ENCODE results near the gene LMO7.

Gene LMO7

DNA sequence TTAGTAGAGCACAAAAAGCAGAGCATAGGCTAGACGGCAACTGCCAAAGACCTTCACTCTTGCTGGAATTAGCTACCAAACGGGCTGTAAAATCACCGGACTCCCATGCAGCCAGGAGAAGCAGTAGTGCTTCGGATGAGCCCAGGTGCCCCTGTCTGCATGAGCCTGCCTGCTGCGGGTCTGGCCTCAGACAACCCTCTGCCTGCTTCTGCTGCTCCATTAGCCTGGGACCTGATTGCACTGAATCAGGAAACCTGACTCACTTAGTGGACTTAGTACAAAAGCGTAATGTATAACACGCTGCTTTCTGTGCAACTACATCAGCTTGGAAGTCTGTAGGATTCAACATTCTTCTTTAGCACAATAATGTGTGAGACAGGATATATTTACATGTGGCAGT lies 170.0 kb downstream of the LMO7 start:
- no peak for DNase-seq

- no peak for DNase-seq
Observed at GRCh38 chr13:75811361-75811760, 175.2 kb downstream of the LMO7 start.

DNA sequence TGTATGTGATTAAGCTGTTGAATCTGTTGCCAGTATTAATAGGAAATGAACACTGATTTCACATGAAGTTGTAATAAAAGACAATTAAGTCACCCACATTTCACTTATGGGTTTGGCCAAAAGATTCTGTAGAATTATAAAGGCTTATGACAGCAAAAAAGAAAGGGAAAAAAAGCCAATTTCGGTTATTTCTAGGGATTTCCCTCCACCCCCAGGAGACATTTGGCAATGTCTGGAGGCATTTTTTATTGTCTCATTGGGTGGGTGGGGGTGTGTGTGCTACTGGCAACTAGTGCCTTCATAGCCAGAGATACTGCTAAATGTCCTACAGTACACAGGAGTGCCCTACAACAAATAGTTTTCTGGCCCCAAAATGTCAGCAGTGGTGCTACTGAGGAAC lies 175.7 kb downstream of the LMO7 start:
- DNase-seq, result no peak

GRCh38 chr13:75812751-75813181 lies 176.6 kb downstream of the LMO7 start:
- DNase-seq, result no peak

DNA sequence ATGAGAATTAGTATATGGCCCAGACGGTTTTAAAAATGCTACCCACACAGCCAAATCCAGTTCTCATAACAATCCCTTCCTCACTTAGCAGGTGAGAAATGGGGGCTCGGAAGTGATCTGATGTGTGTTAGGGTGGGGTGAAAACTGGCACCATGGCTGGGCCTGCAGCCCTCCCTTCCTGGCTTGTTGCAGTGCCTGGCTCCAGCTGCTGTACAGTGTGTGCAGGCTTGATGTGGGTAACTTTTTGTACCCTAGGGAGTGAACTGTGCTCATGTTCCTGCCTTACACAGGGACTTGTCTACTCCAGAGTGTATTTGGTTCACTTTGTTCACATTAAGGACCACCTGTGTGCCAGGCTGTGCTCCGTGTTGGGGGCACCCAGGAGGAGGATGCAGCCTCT lies 177.2 kb downstream of the LMO7 start:
- DNase-seq, result no peak

- DNase-seq, result no peak
Observed at GRCh38 chr13:75818179-75818967, 182.2 kb downstream of the LMO7 start.

DNA sequence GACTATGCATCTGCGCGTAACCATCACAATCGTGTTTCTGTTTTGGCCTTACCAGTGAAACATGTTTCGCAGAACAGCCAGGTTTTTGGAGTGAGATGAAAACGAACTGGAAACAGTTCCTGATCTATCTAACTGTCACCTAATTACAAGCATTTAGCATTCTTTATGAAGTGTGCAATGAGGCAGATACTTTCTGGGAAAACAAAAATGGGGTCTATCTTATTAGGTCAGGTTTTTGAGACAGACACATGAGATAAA lies 182.8 kb downstream of the LMO7 start:
- no peak for DNase-seq

DNA sequence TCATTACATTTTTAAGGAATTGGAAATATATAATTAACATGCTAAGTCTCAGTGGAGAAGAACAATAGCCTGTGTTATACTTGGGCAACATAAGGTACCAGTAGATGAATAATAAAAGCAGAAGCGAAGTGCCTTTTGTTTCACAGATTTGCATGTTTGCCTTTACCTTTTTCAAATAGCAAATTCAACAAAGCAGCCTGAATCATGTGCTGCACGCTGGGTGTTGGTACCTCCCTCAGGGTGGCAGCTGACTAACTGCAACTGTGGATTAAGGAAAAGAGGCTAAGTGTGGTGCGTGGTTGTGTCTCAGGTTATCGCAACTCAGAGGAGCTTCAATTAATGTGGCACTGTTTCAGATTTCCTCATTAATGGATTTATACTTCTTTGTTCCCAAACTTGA lies 189.0 kb downstream of the LMO7 start:
- no peak for DNase-seq

- DNase-seq, result no peak
Observed at GRCh38 chr13:75825594-75825993, 189.5 kb downstream of the LMO7 start.

DNA sequence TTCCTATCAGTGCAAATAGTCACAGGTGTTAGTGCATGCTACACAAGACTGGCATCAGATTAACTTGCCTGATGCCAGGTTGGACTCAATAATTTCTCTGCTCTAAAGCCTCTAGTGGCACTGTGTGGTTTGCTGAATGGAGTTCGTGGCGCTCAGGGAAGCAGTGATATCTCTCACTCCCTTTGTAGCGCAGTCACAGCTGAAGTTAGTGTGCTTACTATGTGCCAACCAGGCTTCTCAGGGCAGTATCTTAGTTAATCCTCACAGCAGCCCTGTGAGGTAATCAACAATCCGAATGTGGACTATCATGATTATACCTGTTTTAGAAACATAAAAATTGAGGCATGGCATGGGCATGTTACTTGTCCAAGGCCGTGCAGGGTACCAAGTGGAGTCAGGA lies 190.3 kb downstream of the LMO7 start:
- DNase-seq, result no peak

- DNase-seq, result no peak
Observed at GRCh38 chr13:75829830-75830229, 193.7 kb downstream of the LMO7 start.

DNA sequence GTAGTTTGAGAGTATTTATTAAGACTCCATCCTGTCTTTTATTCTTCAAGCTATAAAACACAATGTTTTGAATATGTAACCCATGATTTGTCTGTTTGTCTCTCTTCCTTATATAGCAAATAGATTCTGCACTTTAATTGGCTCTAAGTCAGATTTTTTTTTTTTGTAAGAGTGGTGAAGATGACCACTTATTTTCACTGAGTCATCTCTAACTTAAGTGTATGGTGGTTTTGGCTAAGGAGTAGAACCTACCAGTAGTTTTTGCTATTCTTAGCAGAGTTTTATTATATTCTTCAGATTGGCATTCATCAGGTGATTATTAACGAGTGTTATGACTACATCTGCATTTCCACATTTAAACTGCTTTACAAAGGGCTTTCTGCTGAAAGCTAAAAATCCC lies 194.7 kb downstream of the LMO7 start:
- no peak for DNase-seq

DNA sequence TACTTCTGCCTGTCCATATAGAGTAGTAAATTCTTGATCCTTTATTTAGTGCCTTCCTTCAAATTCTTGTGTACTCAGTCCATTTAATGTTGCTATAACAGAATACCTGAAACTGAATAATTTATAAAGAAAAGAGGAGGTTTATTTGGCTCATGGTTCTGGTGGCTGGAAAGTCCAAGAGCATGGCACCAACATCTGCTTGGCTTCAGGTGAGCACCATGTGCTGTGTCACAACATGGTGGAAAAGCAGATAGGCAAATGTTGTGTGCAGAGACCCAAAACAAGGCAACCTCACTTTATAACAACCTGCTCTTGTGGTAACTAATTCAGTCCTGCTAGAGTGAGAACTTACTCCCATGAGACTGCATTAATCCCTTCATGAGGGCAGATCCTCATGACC lies 195.3 kb downstream of the LMO7 start:
- DNase-seq, result no peak

DNA sequence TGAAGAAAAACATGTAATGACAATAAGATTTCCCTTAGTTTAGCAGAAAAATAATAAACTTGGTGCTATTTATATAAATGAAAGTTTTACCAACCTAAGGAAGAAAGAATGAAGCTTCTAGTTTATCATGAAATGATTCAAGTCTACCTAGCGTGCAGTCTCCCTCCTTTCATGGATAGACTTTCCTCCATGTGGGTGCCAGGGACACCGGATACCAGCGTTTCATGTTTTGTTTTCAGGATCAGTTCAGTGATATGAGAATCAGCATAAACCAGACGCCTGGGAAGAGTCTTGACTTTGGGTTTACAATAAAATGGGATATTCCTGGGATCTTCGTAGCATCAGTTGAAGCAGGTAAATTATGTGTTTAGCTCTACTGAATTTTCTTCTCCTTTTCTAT lies 196.7 kb downstream of the LMO7 start:
- no peak for DNase-seq

DNA sequence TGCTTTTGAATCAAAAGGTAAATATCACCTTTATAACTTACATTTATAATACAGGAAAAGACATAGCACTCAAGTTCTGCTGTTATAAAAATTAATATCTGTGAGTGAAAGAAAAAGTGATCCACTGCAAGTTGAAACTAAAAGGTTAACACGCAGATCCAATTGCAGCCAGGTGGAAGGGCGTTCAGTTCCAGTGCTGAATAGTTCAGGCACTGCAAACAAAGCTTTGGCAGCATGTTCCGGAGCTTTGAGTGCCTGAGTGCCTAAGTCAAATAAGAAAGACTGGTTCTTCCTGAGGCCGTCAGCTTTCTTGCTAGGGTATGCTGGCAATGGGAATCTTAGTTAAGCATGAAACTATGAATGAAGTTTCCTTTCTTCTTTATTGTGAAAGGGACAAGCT lies 200.3 kb downstream of the LMO7 start:
- DNase-seq, result no peak

DNA sequence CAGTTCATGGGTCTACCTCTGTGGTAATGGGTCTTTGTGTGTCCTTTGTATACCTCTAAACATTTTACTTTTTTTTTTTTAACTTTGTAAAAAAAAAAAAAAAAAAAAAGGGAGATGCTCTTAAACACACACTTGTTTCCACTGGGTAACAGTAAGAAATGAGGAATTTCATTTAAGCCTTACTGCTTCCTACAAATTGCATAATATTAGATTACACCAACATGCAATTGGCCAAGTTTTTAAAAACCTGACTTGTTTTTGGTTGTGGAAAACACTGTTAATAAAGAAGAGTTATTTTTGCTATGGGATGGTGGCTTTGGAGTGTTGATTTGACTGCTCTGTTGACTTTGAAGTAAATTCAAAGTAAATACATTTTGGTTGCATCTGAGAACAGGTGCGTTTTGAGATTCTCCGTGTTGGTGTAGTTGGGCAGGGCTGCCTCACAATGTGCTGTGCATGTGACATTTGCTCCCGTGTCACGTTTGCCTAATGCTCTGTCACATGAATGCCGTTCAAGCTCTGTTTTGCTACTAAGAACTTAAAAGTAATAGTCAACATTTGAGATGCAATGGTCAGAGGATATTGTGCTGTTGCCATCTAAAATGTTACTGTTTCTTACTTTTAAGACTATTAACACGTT lies 202.4 kb downstream of the LMO7 start:
- DNase-seq, result no peak

DNA sequence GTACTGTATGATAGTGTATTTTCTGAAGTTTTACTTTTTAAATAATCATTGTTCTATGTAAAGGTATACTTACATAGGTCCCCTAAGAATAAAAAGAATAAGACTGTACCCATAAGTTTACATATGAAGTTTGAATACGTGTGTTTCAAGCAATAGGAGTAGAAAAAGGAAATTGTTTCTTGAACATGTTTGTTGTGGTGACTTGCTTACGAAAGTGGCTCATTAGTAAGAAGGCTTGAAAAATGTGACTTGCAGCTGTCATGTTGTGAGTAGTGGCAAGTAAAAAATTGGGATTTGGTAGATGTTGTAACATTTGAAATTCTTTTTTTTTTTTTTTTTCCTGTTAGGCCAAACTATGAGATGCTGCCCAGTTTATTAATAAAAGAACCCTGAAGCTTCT lies 203.3 kb downstream of the LMO7 start:
- no peak for DNase-seq

- no peak for DNase-seq
Observed at GRCh38 chr13:75841905-75842304, 205.8 kb downstream of the LMO7 start.

DNA sequence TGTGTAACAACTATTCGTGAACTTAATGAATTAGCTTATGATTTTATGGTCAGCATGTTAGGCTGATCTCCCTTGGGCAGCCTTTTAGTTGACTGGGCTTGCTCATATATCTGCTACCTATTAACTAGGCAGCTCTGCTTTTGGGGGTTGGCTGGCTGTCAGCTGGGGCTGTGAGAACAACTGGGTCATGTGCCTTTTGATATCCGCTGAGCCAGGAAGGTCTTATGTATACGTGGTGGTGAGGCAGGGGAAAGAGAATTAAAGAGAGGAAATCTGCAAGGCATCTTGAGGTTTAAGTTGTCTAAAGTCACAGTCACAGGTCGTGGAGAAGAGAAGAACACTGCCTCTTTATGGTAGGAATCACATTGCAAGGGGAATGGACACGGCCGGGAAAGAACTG lies 206.9 kb downstream of the LMO7 start:
- DNase-seq, result no peak

GRCh38 chr13:75843991-75844390 lies 207.9 kb downstream of the LMO7 start:
- no peak for DNase-seq

- DNase-seq, result no peak
Observed at GRCh38 chr13:75847588-75847987, 211.5 kb downstream of the LMO7 start.

GRCh38 chr13:75850916-75851315 lies 214.8 kb downstream of the LMO7 start:
- DNase-seq, result no peak

DNA sequence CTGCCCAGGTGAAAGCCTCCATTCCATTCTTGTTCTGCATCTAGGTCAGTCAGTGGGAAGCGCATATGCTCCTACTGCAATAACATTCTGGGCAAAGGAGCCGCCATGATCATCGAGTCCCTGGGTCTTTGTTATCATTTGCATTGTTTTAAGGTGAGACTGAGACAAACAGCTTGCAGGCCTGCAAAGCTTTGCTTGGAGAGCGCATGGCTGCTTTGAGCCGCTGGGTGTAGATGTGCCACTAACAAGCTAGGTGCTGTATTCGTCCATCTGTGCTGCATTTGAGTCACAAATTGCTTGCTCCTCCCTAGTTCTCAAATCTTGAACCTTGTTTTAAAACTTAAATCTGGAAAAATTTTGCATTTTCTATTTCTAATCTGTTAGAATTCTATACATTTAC lies 219.1 kb downstream of the LMO7 start:
- DNase-seq, result no peak

- no peak for DNase-seq
Observed at GRCh38 chr13:75855847-75856246, 219.7 kb downstream of the LMO7 start.

GRCh38 chr13:75857291-75857690 lies 221.2 kb downstream of the LMO7 start:
- no peak for DNase-seq
